Neuronal stem cell (in vitro differentiated cells): ENCODE data around the gene GRM4.
A peak's percentile ranks its signal among the peaks of the same experiment; 100 is the strongest.

Experiments used
- DNase-seq: peaks from one replicate; pipeline ENCODE4 v3.0.0-alpha.2; 2013; ENCODE audit warnings: low spot score
- H2AFZ ChIP-seq: one replicate; pipeline ENCODE4 v1.6.1; 2013; ENCODE audit warnings: mild to moderate bottlenecking, low read length, inconsistent platforms
- H2AK5ac ChIP-seq: 2 replicates; pipeline ENCODE4 v1.6.1; 2013; ENCODE audit warnings: low read depth, mild to moderate bottlenecking, inconsistent platforms, low read length, moderate library complexity, mixed read lengths
- H2BK120ac ChIP-seq: 2 replicates; pipeline ENCODE4 v1.6.1; 2013; ENCODE audit warnings: low read depth, mild to moderate bottlenecking, inconsistent platforms, low read length, moderate library complexity, mixed read lengths
- H2BK12ac ChIP-seq: one replicate; pipeline ENCODE4 v1.6.1; 2013; ENCODE audit warnings: low read length, inconsistent platforms
- H2BK15ac ChIP-seq: 2 replicates; pipeline ENCODE4 v1.6.1; 2013; ENCODE audit warnings: mild to moderate bottlenecking, low read length, inconsistent platforms, mixed read lengths
- H2BK5ac ChIP-seq: one replicate; pipeline ENCODE4 v1.6.1; 2013; ENCODE audit warnings: inconsistent platforms, mild to moderate bottlenecking, low read length, moderate library complexity
- H3K14ac ChIP-seq: one replicate; pipeline ENCODE4 v1.6.1; 2013; ENCODE audit warnings: low read length, inconsistent platforms
- H3K18ac ChIP-seq: 2 replicates; pipeline ENCODE4 v1.6.1; 2013; ENCODE audit warnings: low read length, inconsistent platforms
- H3K23ac ChIP-seq: 2 replicates; pipeline ENCODE4 v1.6.1; 2013; ENCODE audit warnings: low read depth, mild to moderate bottlenecking, mixed read lengths, low read length, inconsistent platforms; ENCODE audit not compliant: poor library complexity
- H3K27ac ChIP-seq: replicated peaks from 3 replicates; pipeline ENCODE4 v1.5.1; 2013; ENCODE audit warnings: low read length, inconsistent platforms
- H3K27me3 ChIP-seq, 3 experiments: 2 replicates each; pipeline ENCODE4 v1.6.1; 2013; ENCODE audit warnings: low read length in 3 of 3, mild to moderate bottlenecking in 2 of 3, inconsistent platforms in 1 of 3, low read depth in 1 of 3, mixed read lengths in 1 of 3, moderate library complexity in 1 of 3; ENCODE audit not compliant: control insufficient read depth in 3 of 3, insufficient read depth in 3 of 3
- H3K36me3 ChIP-seq, 2 donors: replicated peaks in 1 of 2; 2 replicates each; pipeline ENCODE4 v1.6.1; 2013; ENCODE audit warnings: low read length in 2 of 2; ENCODE audit not compliant: control insufficient read depth in 2 of 2, insufficient read depth in 2 of 2
- H3K4ac ChIP-seq: 2 replicates; pipeline ENCODE4 v1.6.1; 2013; ENCODE audit warnings: inconsistent platforms, mild to moderate bottlenecking, low read length, moderate library complexity
- H3K4me1 ChIP-seq, 2 donors: 1 replicate in 1 of 2; 2 replicates in 1 of 2; pipeline ENCODE4 v1.6.1; 2013; ENCODE audit warnings: low read length in 2 of 2, low read depth in 1 of 2; ENCODE audit not compliant: control insufficient read depth in 2 of 2, insufficient read depth in 1 of 2
- H3K4me2 ChIP-seq: one replicate; pipeline ENCODE4 v1.6.1; 2013; ENCODE audit warnings: mild to moderate bottlenecking, low read length, inconsistent platforms; ENCODE audit not compliant: insufficient read depth, poor library complexity, severe bottlenecking
- H3K4me3 ChIP-seq, 2 donors: 2 replicates each; pipeline ENCODE4 v1.5.1; 2013; ENCODE audit warnings: low read length in 2 of 2, mild to moderate bottlenecking in 2 of 2, inconsistent platforms in 1 of 2, moderate library complexity in 1 of 2
- H3K79me1 ChIP-seq: one replicate; pipeline ENCODE4 v1.6.1; 2013; ENCODE audit warnings: low read depth, mild to moderate bottlenecking, inconsistent platforms, low read length, moderate library complexity
- H3K9ac ChIP-seq: one replicate; pipeline ENCODE4 v1.6.1; 2013; ENCODE audit warnings: mild to moderate bottlenecking, low read depth, low read length, inconsistent platforms; ENCODE audit not compliant: poor library complexity
- H3K9me3 ChIP-seq, 2 donors: replicated peaks in 1 of 2; 2 replicates each; pipeline versions ENCODE3 to v1.6.1; 2013; ENCODE audit warnings: low read length in 2 of 2, mild to moderate bottlenecking in 2 of 2, inconsistent platforms in 1 of 2, low read depth in 1 of 2, mixed read lengths in 1 of 2, moderate library complexity in 1 of 2; ENCODE audit not compliant: control insufficient read depth in 2 of 2, insufficient read depth in 1 of 2
- H4K8ac ChIP-seq: one replicate; pipeline ENCODE4 v1.6.1; 2013; ENCODE audit warnings: low read depth, mild to moderate bottlenecking, inconsistent platforms, low read length, moderate library complexity
- H4K91ac ChIP-seq: one replicate; pipeline ENCODE4 v1.6.1; 2013; ENCODE audit warnings: low read length, low read depth, mild to moderate bottlenecking, inconsistent platforms; ENCODE audit not compliant: poor library complexity
- WGBS, 2 donors: extraction: QIAGEN DNeasy Blood & Tissue Kit; methylation state at CpG; one replicate each; pipeline ENCODE4 v1.1.7; 2013; ENCODE audit warnings: missing lambda C conversion rate in 2 of 2, mixed read lengths in 1 of 2; ENCODE audit not compliant: insufficient read length in 2 of 2, insufficient replicate concordance in 1 of 2; ENCODE audit errors: extremely low coverage in 2 of 2; 5-methylcytosine and 5-hydroxymethylcytosine counted together

GRM4 gene

GRCh38 chr6:33993653-33994471, 152.0 kb downstream of the GRM4 start:
- H2AFZ ChIP-seq: no peak overlapping the region
- peaks cover 0 to 9% of the 10 kb centered on the region in 2 donors for H3K4me1 ChIP-seq
- no peak overlapping the region for H4K8ac ChIP-seq
- no peak overlapping the region for H3K4me3 ChIP-seq
- no peak overlapping the region for H4K91ac ChIP-seq
- H3K9ac ChIP-seq: no peak overlapping the region
- H3K36me3 ChIP-seq: no peaks in the 10 kb centered on the region
- no peak overlapping the region for H3K4ac ChIP-seq
- H2AK5ac ChIP-seq: no peak overlapping the region
- H3K4me2 ChIP-seq: no peak overlapping the region
- DNase-seq: no peak
- peak overlapping the region; percentile 70 for H2BK15ac ChIP-seq
- no peak overlapping the region for H2BK120ac ChIP-seq
- no peak overlapping the region for H2BK5ac ChIP-seq
- WGBS, 2 donors: no CpG with 5 or more reads among the region's 21 CpGs
- H2BK12ac ChIP-seq: no peak overlapping the region
- H3K27me3 ChIP-seq: no peaks in the 10 kb centered on the region
- no peaks in the 10 kb centered on the region for H3K9me3 ChIP-seq
- H3K27ac ChIP-seq: no peak overlapping the region
- no peak overlapping the region for H3K23ac ChIP-seq
- no peak overlapping the region for H3K14ac ChIP-seq
- H3K79me1 ChIP-seq: no peaks in the 10 kb centered on the region
- peak overlapping the region; percentile 87 for H3K18ac ChIP-seq

DNA sequence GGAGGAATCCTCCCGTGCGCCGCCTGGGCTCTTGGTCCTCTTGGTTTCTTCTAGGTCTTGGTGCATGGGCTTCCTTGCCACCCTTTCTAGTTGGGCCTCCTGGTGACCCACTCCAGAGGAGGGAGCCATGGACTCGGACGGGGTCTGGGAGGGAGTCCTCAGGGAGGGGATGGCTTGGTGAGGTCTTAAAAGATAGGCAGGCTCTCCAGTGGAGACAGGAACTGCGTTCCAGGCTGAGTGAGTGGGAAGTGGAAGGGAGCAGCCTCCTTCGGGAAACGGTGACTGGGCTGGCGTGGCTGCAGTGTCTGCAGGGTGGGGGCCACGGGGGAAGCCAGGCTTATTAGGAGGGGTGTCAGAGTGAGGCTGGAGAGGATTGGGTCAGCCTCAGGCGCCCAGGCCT, 152.8 kb downstream of the GRM4 start:
- H3K14ac ChIP-seq: no peak overlapping the region
- no peak overlapping the region for H3K4me3 ChIP-seq
- no peak overlapping the region for H3K23ac ChIP-seq
- H2BK12ac ChIP-seq: no peak overlapping the region
- peaks cover 0 to 9% of the 10 kb centered on the region in 2 donors for H3K4me1 ChIP-seq
- no CpG with 5 or more reads among the region's 11 CpGs for WGBS, 2 donors
- H3K4me2 ChIP-seq: no peak overlapping the region
- no peaks in the 10 kb centered on the region for H3K27me3 ChIP-seq
- peak overlapping the region; percentile 29 for H2AK5ac ChIP-seq
- no peak overlapping the region for H3K4ac ChIP-seq
- peak overlapping the region; percentile 12 for H2BK15ac ChIP-seq
- no peak overlapping the region for H3K18ac ChIP-seq
- H2BK120ac ChIP-seq: no peak overlapping the region
- H4K8ac ChIP-seq: no peak overlapping the region
- no peak overlapping the region for H2BK5ac ChIP-seq
- H3K27ac ChIP-seq: no peak overlapping the region
- H2AFZ ChIP-seq: no peak overlapping the region
- no peak overlapping the region for H3K9ac ChIP-seq
- H3K79me1 ChIP-seq: no peaks in the 10 kb centered on the region
- H3K36me3 ChIP-seq: no peaks in the 10 kb centered on the region
- no peak overlapping the region for H4K91ac ChIP-seq
- H3K9me3 ChIP-seq: no peaks in the 10 kb centered on the region
- no peak for DNase-seq

- Histone ChIP-seq H4K91ac (no peak overlapping the region), H3K4me1 (peaks cover 0 to 10% of the 10 kb centered on the region in 2 donors), H3K9ac (no peak overlapping the region), H2BK120ac (no peak overlapping the region), H3K14ac (no peak overlapping the region), H3K4ac (no peak overlapping the region), H4K8ac (no peak overlapping the region), H2BK15ac (no peak overlapping the region), H2BK5ac (no peak overlapping the region), H3K27me3 (no peaks in the 10 kb centered on the region), H2AFZ (no peak overlapping the region), H3K4me2 (no peak overlapping the region), H3K18ac (no peak overlapping the region), H3K79me1 (no peaks in the 10 kb centered on the region), H3K9me3 (no peaks in the 10 kb centered on the region), H3K23ac (no peak overlapping the region), H3K4me3 (no peak overlapping the region), H3K27ac (no peak overlapping the region), H3K36me3 (no peaks in the 10 kb centered on the region), H2AK5ac (no peak overlapping the region), H2BK12ac (no peak overlapping the region)
- no peak for DNase-seq
- no CpG with 5 or more reads among the region's 13 CpGs for WGBS, 2 donors
These were observed 153.7 kb downstream of the GRM4 start for GRCh38 chr6:33992191-33992590.

- Histone ChIP-seq H2BK120ac (no peak overlapping the region), H2AK5ac (no peak overlapping the region), H3K23ac (no peak overlapping the region), H3K4ac (no peak overlapping the region), H4K8ac (no peak overlapping the region), H3K9ac (no peak overlapping the region), H3K4me3 (no peak overlapping the region), H3K27me3 (no peaks in the 10 kb centered on the region), H2BK5ac (no peak overlapping the region), H3K4me1 (peaks cover 0 to 10% of the 10 kb centered on the region in 2 donors), H2AFZ (no peak overlapping the region), H3K27ac (no peak overlapping the region), H3K9me3 (no peaks in the 10 kb centered on the region), H3K14ac (no peak overlapping the region), H3K18ac (no peak overlapping the region), H3K79me1 (no peaks in the 10 kb centered on the region), H3K4me2 (no peak overlapping the region), H2BK12ac (no peak overlapping the region), H4K91ac (no peak overlapping the region), H2BK15ac (no peak overlapping the region), H3K36me3 (no peaks in the 10 kb centered on the region)
- DNase-seq: no peak
- WGBS, 2 donors: no CpG with 5 or more reads among the region's 4 CpGs
These were observed 154.3 kb downstream of the GRM4 start for GRCh38 chr6:33991610-33992009.
